ENCODE data around the gene SLC43A2.

SLC43A2 gene

DNA sequence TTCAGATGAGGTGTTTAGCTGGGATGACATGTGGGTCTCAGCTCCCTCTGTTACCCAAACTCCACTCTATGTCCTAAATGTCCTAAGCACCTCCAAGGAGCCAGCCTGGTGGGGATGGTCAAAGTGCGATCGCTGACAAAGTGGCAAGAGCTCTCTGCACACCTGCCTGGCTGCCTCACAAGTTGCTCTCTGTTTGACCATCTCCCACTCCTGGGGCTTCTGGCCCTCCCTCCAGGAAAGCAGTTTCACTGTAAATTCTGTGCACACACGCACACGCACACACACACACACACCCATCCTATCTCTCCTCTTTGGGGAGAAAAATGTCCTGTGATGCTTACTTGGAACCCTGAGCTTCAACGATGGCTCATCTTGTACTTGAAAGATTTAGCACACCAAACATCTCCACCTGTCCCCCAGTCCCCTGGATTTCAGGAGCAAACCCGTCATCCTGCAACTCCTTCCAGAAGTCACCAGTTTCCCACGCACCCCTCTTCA is 67.7 kb downstream of the SLC43A2 start:
- FAIRE-seq, result no peak

DNA sequence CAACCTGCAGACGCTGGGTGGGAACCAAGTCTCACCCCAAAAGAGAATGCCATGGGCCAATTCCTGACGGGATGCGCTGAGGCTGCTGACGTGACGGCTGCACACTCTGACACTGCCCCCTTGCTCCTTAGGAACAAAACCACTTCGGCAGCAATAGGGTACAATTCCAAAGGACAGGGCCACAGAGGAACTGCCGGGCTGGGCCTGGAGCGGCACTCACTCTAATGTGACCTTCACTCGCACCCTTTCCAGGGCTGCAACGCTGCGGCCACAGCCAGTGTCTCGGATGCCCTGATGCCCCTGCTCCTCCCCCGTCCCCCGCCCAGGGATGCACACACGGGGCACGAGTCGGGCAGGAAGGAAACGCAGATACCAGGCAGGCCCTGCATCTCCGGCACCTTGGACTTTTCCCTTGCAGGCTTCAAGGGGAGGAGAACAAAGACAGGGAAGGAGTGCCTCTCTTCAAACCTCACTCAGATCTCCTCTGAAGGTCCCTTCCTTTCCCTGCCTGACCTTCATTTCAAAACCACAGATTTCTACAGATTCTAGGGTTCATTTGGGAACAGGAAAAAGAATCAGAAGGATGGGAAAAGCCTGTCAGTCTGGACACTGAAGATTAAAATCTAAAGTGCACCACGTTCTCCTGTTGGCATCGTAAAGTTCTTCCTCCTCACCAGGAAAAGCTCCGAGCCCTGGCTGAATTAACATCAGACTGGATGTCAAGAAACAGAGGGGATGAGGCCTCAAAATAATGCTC is 68.4 kb downstream of the SLC43A2 start:
- no peak for FAIRE-seq

DNA sequence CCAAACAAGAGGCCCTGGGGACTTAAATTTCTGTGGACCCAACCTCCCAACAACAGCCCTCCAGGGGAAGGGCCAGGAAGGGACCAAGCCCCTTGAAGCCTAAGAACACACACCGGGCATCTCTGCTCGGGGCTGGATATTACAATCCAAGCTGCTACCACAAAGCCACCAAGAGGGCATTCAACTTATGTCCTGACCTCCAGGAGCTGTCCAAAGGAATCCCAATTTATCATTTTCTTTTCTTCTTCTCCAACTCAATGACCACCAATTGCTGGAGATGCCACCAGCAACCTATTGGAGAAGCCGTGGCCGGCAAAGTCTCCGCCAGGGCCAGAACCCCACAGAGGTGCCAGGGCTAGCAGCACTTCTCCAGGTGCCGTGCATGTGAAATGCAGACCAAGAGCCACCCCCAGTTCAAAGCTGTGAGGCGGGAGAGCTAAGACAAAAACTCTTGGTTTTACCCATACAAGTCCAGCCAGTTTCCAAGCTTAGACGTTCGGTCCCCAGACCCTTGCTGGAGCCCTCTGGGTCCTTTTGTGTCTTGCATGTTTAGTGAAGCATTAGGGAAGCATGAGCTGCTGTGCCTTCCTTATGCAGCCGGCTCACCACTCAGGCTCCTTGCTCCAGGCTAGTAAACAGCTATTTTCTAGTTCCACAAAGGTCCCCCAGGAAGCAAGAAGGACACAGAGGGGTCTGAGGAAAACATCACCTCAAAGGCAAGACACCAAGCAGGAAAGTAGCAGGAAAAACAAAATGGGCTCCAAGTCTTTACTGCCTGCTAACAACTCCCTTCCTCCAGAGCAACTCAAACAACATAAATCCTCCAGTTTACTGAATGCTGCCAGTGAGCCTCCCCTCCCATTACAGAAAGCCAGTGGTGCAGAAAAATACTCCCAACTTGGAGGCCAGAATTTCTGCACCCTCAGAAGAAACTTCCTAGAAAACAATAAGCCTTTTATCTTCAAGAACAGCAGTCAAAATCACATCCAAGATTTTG is 69.3 kb downstream of the SLC43A2 start:
- FAIRE-seq, result no peak

DNA sequence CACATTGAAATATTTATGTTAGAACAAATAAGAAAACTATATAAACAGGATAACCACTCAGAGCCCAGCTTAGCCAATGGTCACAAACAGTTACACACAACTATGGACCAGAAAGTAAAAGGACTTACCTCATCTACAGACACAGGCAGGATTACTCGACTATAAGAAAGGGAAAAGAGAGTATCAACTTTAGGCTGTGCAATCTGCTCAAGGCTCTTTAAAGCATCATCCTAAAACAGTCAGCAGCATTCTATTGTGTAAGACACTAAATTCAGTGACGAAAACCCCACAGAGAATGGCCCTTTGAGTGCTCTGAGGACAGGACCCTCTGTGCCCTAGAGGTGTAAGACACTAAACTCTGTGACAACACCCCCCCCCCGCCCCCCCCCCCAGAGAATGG is 70.2 kb downstream of the SLC43A2 start:
- no peak for FAIRE-seq

DNA sequence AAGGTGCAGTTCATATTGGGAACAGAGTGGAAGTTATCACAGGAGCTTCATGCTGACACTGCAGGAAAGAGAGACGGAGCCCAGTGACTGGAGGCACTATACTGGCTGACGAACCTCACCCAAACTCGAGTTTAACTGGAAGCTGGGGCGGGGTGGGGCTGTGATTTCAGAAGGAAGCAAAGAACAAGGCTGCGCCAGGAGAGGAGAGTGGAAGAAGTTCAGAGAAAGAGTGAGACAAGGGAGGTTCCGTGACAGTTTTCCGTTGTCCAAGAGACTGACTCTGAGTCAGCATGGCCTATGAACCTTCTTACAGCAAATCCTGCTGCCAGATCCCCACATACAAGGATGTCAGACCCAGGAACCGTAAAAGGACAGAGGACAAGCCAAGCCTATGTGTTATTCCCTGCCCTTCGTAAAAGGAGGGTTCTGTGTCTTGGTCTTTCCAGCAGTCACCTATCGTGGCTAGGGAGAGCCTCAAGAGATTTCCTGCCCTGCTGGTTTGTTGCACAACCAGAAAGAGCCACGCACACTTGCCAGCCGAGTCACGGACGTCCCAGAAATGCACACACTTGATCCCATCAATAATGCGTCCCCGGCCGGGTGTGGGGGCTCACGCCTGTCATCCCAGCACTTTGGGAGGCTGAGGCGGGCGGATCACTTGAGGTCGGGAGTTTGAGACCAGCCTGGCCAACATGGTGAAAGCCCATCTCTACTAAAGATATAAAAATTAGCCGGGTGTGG is 71.1 kb downstream of the SLC43A2 start:
- no peak for FAIRE-seq

DNA sequence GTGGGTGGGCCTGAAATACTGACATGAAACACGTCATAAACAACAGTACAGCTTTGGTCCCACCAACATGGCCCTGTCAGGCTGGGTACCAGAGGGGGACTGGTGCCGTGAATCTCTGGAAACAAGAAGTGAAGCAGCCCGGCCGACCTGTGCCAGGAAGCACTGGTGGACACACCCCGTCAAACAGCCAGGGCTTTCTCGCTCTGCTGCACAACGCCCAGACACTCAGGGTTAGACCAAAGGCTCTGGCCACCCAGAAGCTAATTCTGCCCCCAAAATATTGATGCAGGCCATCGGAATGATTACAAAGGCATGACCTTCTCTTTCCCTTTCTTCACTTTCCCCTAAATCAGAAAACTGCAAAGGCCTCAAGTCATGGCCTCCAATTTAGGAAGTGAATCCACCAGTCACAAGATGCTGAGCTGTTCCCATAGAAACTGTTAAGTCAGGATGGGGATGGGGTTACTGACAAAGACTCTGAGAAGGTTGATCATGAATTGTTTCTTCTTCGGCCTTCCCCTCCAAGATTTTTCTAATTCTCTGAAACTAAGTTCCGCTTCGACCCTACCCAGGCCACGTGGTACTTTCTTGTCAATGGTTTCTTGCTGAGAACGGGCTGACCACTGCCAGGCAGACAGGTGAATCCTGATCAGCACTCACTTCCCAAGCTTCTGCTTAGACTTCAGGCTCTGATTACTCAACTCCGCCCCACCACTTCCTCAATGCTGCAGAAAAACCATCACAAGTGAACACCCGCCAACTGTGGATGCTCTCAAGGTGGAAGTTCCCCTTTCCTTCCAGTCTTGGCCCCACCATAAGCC is 72.8 kb downstream of the SLC43A2 start:
- no peak for FAIRE-seq

DNA sequence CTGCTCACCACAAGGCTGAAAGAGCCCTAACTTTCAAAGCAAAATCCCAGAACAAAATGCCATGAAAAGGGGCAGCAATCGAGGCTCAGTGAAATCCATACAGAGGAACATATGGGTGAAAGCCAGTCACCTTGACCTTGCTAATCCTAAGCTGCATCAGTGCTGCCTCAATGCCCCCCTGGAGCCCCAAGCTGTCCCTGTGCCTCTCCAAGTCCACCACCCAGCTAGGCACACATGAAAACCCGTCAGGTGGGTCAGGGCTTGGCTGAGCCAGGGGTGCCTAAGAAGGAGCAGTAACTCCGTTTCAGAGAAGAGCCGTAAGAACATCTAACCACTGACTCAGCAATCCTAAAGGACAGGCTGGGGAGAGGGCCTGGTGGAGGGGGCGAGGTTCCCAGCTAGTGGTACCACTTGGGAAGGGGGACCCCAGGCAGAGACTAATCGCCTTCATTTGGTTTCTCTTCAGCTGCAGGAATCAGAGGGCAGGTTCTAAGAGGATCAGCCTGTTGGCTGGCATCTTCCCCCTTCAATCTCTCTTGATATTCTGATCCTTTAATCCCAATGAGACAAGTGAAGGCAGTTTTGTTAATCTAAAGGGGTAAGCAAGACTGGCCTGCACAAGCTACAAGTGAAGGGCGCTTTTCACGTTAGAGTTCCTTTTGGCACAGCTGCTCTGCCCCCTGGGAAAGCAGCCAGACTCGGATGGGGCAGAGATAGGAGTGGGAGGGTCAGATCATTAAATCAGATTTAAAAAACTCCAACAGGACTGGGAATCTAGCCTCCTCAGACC is 73.7 kb downstream of the SLC43A2 start:
- no peak for FAIRE-seq

DNA sequence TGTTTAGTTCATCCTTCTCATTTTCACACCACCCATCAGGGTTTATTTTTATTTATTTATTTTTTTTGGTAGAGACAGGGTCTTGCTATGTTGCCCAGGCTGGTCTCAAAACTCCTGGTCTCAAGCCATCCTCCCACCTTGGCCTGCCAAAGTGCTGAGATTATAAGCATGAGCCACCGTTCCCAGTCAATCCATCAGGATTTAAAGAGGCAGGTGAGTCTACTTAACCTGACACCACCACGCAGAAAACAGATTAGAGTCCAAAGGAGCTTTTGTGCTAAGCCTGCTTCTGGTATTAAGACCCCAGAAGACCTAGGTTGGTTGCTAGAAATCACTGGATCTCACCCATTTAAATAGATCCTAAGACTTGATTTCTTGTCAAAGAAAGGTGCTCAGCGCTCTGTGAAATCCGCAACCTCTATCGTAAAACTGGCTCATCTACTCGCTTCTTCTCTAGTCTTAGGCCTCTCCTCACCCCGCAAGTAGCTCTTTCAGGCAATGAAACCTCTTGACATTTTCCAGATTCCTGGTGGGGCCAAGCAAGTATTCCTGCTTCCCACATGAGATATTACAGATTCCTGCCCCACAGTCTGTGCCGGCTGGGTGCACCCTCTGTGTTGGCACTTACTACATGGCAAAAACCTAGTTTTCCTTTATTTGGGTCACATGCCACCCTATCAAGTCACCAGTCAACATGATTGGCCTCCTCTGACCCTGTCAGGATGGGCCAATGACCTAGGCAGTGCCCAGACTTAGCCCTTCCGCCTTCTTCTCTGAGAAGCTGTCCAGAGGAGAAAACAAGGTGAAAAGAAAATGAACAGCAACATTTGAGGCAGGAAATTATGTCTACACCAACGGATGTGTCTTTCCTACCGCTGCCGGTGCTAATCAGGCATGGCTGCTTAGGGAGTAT is 75.0 kb downstream of the SLC43A2 start:
- FAIRE-seq, result no peak

DNA sequence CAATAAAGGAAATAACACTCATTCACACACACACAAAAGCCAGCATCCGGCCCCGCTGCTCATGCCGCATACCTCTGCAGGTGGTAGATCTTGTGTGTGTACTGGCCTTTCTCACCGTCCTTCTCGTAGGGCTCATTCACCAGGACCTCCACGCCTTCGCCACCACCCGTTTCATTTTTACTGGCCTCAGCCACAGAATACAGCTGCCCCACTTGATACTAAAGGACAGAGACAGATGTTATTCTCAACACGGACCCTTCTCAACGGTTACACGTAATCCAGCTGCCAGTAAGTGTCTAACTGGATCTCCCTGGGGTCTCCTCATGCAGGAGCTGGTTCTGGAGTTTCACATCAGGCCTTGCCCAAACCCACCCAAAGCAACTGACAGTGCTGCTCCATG is 75.7 kb downstream of the SLC43A2 start:
- no peak for FAIRE-seq

DNA sequence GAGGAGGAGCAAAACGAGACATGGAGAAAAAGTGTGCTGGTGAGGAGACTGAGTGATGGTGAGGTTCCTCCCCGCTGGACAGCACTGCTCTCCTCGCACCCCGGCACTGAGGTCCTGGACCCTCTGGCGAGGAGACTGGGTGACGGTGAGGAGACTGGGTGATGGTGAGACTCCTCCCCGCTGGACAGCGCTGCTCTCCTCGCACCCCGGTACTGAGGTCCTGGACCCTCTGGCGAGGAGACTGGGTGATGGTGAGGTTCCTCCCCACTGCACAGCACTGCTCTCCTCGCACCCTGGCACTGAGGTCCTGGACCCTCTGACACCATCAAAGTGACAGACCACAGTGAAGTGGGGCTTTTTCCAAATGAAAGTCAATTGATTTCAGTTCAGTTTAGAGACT is 76.9 kb downstream of the SLC43A2 start:
- FAIRE-seq, result no peak

DNA sequence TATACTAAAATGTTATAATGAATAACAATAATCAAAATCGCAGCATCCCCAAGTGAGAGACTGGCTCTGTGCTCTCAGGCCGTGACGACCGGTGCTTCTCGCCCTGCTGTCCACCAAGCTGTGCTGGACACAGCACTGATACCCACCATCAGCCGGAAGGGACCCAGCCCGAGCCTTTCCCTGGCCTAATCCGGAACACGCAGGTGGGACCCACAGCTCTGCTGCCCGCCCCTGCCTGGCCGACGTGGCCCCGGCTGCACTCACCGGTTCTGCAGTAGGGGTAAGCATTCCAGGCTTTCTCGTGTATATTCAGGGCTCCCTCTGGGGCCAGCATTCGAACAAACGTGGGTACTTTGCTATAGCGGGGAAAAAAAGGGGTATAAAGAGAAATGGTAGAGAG is 80.6 kb downstream of the SLC43A2 start:
- no peak for FAIRE-seq

DNA sequence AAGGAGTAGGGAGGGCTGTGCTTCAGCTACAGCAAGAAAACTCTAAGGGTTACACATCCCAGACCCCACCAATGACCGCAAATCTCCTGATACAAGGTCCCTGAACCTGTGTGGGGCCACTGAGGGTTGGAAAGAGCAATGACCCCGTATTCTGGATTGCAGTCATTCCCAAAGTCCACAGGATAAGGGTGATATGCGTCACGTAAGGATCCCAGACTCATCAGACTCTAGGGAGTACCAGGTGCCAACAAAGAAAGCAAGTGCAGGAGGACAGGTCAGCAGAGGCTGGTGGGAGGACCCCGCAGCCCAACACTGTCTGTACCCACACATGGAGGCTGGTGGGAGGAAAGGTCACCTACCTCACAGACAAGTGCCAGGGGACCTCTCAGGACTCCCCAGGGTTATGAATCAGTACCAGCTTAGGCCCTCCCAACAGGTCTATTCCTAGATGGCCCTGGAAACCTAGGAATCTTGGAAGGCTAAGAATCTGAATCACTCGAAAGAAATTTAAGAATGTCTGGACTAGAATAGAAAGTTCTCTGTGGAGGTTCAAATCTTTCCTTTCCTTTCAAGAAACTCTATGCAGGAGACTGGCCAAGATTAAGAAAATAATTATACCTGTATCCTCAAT is 82.2 kb downstream of the SLC43A2 start:
- no peak for FAIRE-seq

DNA sequence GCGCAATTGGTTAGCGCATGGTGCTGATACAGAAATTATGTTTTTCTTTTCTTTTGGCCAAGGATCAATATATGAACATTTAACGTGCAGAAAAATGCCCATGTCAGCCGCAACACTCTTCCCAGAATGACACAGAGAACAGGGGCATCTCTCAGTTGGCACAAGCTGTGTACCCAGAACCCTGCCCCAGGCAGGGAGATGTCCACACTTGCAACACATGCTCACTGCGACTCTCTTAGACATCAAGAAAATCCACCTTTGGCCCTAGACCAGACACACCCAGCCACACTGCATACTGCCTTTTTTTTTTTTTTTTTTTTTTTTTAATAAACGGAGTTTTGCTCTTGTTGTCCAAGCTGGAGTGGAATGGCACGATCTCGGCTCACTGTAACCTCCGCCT is 83.0 kb downstream of the SLC43A2 start:
- FAIRE-seq, result no peak

DNA sequence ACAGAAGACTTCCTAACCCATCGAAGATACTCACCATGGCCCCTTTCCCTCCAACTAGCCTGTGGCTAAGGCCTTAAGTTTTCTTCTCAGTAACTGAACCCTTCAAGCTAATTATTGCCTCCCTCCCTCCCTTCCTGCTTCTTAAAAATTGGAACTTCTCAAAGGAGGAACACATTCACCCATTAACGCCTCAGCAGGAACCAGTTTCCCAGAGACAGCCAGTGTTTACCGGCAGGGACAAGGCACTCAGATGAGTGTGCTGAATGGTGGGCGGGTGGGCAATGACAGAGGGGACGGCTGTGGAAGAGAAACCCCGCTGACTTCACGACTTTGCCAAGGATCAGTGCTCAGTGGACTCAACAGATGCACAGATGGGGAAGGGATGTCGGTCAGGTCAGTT is 86.3 kb downstream of the SLC43A2 start:
- no peak for FAIRE-seq

DNA sequence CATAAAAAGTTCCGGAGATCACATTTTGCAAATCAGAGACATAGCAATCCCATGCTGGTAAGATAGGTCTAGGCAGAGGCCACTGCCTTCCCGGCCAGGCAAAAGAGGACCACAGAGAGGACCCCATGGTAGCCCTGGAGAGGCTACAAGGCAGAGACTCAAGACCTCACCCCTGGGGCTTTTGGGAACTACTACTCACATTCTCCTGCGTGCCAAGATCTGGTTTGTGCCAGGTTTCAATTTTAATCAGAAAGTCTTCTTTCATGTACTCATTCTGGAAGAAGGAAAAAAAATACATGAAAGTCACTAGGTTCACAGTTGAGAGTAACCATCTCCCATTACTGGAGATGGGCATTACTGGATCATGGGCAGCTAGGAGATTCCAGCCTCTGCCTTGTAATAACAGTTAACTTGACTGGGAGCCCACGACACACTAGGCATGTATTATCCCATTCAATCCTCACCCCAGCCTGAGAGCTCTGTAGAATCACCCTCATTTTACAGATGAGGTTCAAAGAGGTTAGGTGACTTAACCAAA is 87.2 kb downstream of the SLC43A2 start:
- no peak for FAIRE-seq

DNA sequence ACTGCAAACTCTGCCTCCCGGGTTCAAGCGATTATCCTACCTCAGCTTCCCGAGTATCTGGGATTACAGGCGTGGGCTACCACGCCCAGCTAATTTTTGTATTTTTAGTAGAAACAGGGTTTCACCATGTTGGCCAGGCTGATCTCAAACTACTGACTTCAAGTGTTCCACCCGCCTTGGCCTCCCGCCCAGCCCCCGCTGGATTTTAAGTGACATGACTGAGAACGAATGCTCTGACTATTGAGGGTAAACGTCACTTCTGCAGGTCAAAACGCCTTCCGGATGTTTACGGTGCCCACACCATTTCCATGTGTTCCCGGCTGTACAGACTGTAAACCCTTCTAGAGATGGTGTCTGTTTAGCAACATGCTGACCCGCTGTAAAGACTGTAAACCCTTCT is 88.8 kb downstream of the SLC43A2 start:
- FAIRE-seq, result no peak

DNA sequence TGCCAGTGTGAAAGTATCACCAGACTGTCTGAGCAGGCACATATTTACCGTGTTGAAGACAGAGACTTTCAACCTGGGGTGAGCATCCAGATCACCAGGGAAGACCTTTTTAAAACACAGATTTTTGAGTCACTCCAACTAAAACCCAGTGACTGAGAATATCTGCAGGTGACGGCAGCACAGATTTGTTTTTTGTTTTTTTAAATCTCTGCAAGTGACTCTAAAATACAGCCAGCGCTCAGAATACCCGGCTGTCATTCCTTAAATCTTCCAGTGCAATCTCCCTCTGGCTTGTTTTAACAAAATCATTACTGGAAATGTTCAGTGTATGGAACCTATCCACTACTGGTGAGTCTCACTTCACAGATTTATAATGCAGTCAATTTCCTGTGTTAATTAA is 92.9 kb downstream of the SLC43A2 start:
- FAIRE-seq, result no peak

DNA sequence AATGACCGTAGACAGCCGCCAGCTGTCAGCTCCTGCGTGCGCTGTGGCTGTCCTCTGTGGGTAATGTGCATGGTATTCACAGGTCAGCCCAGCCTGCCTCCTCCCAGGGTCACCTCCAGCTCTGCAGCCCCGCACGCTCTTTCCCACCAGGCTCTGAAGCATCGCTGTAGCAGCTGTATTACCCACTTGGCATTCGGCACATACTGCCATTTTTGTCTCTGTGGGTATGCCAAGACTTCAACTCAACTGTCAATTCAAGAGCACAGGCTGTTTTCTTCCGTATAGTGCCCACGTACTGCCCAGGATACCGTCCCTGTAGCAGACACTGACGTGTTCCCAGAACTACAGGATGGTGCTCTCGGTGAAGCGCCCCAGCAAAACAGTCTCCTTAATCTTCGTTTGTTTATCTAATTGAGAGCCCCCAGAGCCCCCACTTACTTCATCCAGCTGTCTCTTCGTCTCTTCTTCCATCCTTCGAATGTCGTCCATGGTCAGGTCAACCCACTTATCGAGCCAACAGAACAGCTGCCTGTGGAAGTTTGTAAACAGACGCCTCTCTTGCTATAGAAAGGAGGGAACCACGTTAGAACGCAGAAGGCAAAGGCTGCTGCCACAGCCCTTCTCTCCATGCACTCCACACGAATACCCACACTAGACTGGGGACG is 94.8 kb downstream of the SLC43A2 start:
- no peak for FAIRE-seq
